Activated CD4-positive, alpha-beta T cell treated with anti-CD3 and anti-CD28 coated beads, Interleukin-2, amount 50 U/mL, for 4 hours (primary cell): ENCODE results near the gene TRAF3.

Source experiments
- DNase-seq, 2 experiments: peaks; one replicate each; pipeline ENCODE4 v3.0.0-alpha.2; 2020

Gene TRAF3

GRCh38 chr14:102911541-102911951 is 134.3 kb downstream of the TRAF3 start:
- no peak for DNase-seq

- DNase-seq: no peak
Observed at GRCh38 chr14:102911991-102912761, 134.9 kb downstream of the TRAF3 start.

GRCh38 chr14:102913341-102914211 is 136.3 kb downstream of the TRAF3 start:
- no peak for DNase-seq

- DNase-seq: no peak
Observed at GRCh38 chr14:102914474-102915291, 137.4 kb downstream of the TRAF3 start.

- no peak for DNase-seq
Observed at GRCh38 chr14:102915292-102916110, 138.3 kb downstream of the TRAF3 start.

GRCh38 chr14:102916347-102917055 is 139.3 kb downstream of the TRAF3 start:
- DNase-seq: no peak

GRCh38 chr14:102917056-102917385 is 139.8 kb downstream of the TRAF3 start:
- no peak for DNase-seq

GRCh38 chr14:102917469-102918211 is 140.4 kb downstream of the TRAF3 start:
- peak; percentile 44 to 58 for DNase-seq

- no peak for DNase-seq
Observed at GRCh38 chr14:102918438-102918837, 141.2 kb downstream of the TRAF3 start.

GRCh38 chr14:102920273-102920997 is 143.2 kb downstream of the TRAF3 start:
- no peak for DNase-seq

GRCh38 chr14:102920998-102921304 is 143.7 kb downstream of the TRAF3 start:
- DNase-seq: no peak

- DNase-seq: no peak
Observed at GRCh38 chr14:102922490-102923200, 145.4 kb downstream of the TRAF3 start, which contains the start of gene AMN. Gene AMN, plus strand, starts transcription at chr14:102922663. Its CDS starts 26 bp downstream, at chr14:102922689.

GRCh38 chr14:102923201-102923924 is 146.1 kb downstream of the TRAF3 start:
- no peak for DNase-seq

GRCh38 chr14:102923925-102924486 is 146.8 kb downstream of the TRAF3 start:
- DNase-seq: no peak

- no peak for DNase-seq
Observed at GRCh38 chr14:102924632-102925588, 147.7 kb downstream of the TRAF3 start.

GRCh38 chr14:102925646-102926045 is 148.4 kb downstream of the TRAF3 start:
- no peak for DNase-seq

GRCh38 chr14:102926104-102926503 is 148.9 kb downstream of the TRAF3 start:
- DNase-seq: no peak
